IMR-90 (cell line): ENCODE results near the gene UGGT1. TPM values are rescaled to one million over a fixed set of nuclear protein-coding genes. Genes with fewer than 3 reads are reported as not detected.

ENCODE experiments used
- ATAC-seq: fragments of 200-7000 bp; cut with Tn5 transposase; 2 replicates; pipeline ENCODE4 v1.9.1; 2020; ENCODE audit warnings: low read depth, mild to moderate bottlenecking, moderate library complexity
- BruUV-seq: library from RNA; stranded (reverse); fragments of 400-500 nt; replicated peaks from 2 replicates; lab custom pipeline; 2021; lab: Mats Ljungman, UMichigan
- CTCF ChIA-PET: fragments of 300-600 bp; formaldehyde crosslinking; extraction: SDS; loops from one replicate; lab custom pipeline; 2021; ENCODE audit warnings: antibody characterized with exemption; lab: Yijun Ruan, JAX
- POLR2A ChIA-PET: fragments of 300-600 bp; sonication (Branson Sonifier 250); formaldehyde crosslinking; loops from one replicate; lab custom pipeline; 2022; ENCODE audit warnings: antibody characterized with exemption; ENCODE audit not compliant: unreplicated experiment; lab: Charles Lee
- DNase-seq: peaks from one replicate; pipeline ENCODE4 v3.0.0; 2013
- H2AFZ ChIP-seq: replicated peaks from 2 replicates; pipeline ENCODE3; 2013; ENCODE audit warnings: low read length, mild to moderate bottlenecking; ENCODE audit not compliant: poor library complexity
- H2AK5ac ChIP-seq: 2 replicates; pipeline ENCODE4 v1.6.1; 2013; ENCODE audit warnings: low read depth, low read length, inconsistent platforms
- H2AK9ac ChIP-seq: replicated peaks from 2 replicates; pipeline ENCODE3; 2013; ENCODE audit warnings: mild to moderate bottlenecking, low read depth, low read length, moderate library complexity; ENCODE audit not compliant: poor library complexity
- H2BK120ac ChIP-seq: 2 replicates; pipeline ENCODE4 v1.6.1; 2013; ENCODE audit warnings: low read depth, low read length, inconsistent platforms
- H2BK15ac ChIP-seq: 3 replicates; pipeline ENCODE4 v1.6.1; 2013; ENCODE audit warnings: low read depth, low read length, inconsistent platforms
- H2BK20ac ChIP-seq: 2 replicates; pipeline ENCODE4 v1.6.1; 2013; ENCODE audit warnings: low read depth, mild to moderate bottlenecking, inconsistent platforms, low read length, moderate library complexity
- H2BK5ac ChIP-seq: 2 replicates; pipeline ENCODE4 v1.6.1; 2013; ENCODE audit warnings: mild to moderate bottlenecking, low read depth, low read length, inconsistent platforms; ENCODE audit not compliant: poor library complexity, severe bottlenecking
- H3K14ac ChIP-seq: replicated peaks from 2 replicates; pipeline ENCODE4 v1.6.1; 2013; ENCODE audit warnings: low read depth, low read length, inconsistent platforms
- H3K18ac ChIP-seq: 2 replicates; pipeline ENCODE4 v1.6.1; 2013; ENCODE audit warnings: low read depth, low read length, control low read depth
- H3K23ac ChIP-seq: 2 replicates; pipeline ENCODE4 v1.6.1; 2013; ENCODE audit warnings: low read depth, low read length, inconsistent platforms
- H3K27ac ChIP-seq: 2 replicates; pipeline ENCODE4 v1.5.1; 2013; ENCODE audit warnings: mild to moderate bottlenecking, control low read depth, low read length; ENCODE audit not compliant: insufficient read depth
- H3K27me3 ChIP-seq: 2 replicates; pipeline ENCODE4 v1.6.1; 2013; ENCODE audit warnings: low read length; ENCODE audit not compliant: control insufficient read depth, insufficient read depth
- H3K36me3 ChIP-seq: 2 replicates; pipeline ENCODE4 v1.6.1; 2013; ENCODE audit warnings: low read length, mixed read lengths; ENCODE audit not compliant: control insufficient read depth, insufficient read depth
- H3K4ac ChIP-seq: 2 replicates; pipeline ENCODE4 v1.6.1; 2013; ENCODE audit warnings: low read depth, low read length, inconsistent platforms
- H3K4me1 ChIP-seq: 2 replicates; pipeline ENCODE4 v1.6.1; 2013; ENCODE audit warnings: low read length, mixed read lengths; ENCODE audit not compliant: control insufficient read depth, insufficient read depth
- H3K4me2 ChIP-seq: 2 replicates; pipeline ENCODE4 v1.6.1; 2013; ENCODE audit warnings: low read depth, mild to moderate bottlenecking, control low read depth, low read length, moderate library complexity
- H3K4me3 ChIP-seq: 2 replicates; pipeline ENCODE4 v1.5.1; 2013; ENCODE audit warnings: low read depth, mild to moderate bottlenecking, control low read depth, low read length, moderate library complexity; ENCODE audit not compliant: insufficient read depth
- H3K56ac ChIP-seq: 2 replicates; pipeline ENCODE4 v1.6.1; 2013; ENCODE audit warnings: low read length, inconsistent platforms; ENCODE audit not compliant: insufficient read depth; ENCODE audit errors: extremely low read depth
- H3K79me1 ChIP-seq, 2 experiments: 2 replicates each; pipeline ENCODE4 v1.6.1; 2013; ENCODE audit warnings: low read length in 2 of 2, inconsistent platforms in 1 of 2, low read depth in 1 of 2
- H3K9ac ChIP-seq: 2 replicates; pipeline ENCODE4 v1.6.1; 2013; ENCODE audit warnings: low read depth, low read length, control low read depth
- H3K9me1 ChIP-seq: 2 replicates; pipeline ENCODE4 v1.6.1; 2013; ENCODE audit warnings: low read length, inconsistent platforms; ENCODE audit not compliant: insufficient read depth
- H3K9me3 ChIP-seq: 2 replicates; pipeline ENCODE4 v1.6.1; 2013; ENCODE audit warnings: low read length; ENCODE audit not compliant: control insufficient read depth, insufficient read depth
- H4K20me1 ChIP-seq: 2 replicates; pipeline ENCODE4 v1.6.1; 2013; ENCODE audit warnings: low read length, inconsistent platforms; ENCODE audit not compliant: insufficient read depth
- H4K5ac ChIP-seq: 2 replicates; pipeline ENCODE4 v1.6.1; 2013; ENCODE audit warnings: mild to moderate bottlenecking, low read depth, low read length, control low read depth
- H4K8ac ChIP-seq, 2 experiments: 2 replicates each; pipeline ENCODE4 v1.6.1; 2013; ENCODE audit warnings: low read depth in 2 of 2, low read length in 2 of 2, control low read depth in 1 of 2, inconsistent platforms in 1 of 2
- H4K91ac ChIP-seq: 2 replicates; pipeline ENCODE4 v1.6.1; 2013; ENCODE audit warnings: low read depth, low read length, inconsistent platforms; ENCODE audit not compliant: insufficient read depth
- NFE2L2 ChIP-seq: fragments of 150-350 bp; IDR thresholded peaks from 2 replicates; pipeline ENCODE4 v1.6.1; 2016; ENCODE audit warnings: low read depth, mild to moderate bottlenecking, low read length
- RCOR1 ChIP-seq: IDR thresholded peaks from 2 replicates; pipeline ENCODE4 v1.6.1; 2012; ENCODE audit warnings: mild to moderate bottlenecking, low read length, improper control_type of control experiment; ENCODE audit not compliant: insufficient replicate concordance
- SMC3 ChIP-seq: fragments of 150-350 bp; IDR thresholded peaks from 2 replicates; pipeline ENCODE4 v1.6.1; 2016; ENCODE audit warnings: low read depth, mild to moderate bottlenecking, antibody characterized with exemption, low read length, moderate library complexity
- WGBS, 2 experiments: methylation state at CpG; one replicate each; pipeline versions ENCODE4 v1.1.5 to v1.1.7; 2013; ENCODE audit warnings: missing lambda C conversion rate in 2 of 2; ENCODE audit not compliant: insufficient read length in 1 of 2; ENCODE audit errors: extremely low coverage in 2 of 2; 5-methylcytosine and 5-hydroxymethylcytosine counted together
- dilution Hi-C: fragments of 300-500 bp; cut with HindIII; formaldehyde crosslinking; loops from one replicate; pipeline ENCODE4 v1.14.3; 2018; ENCODE audit warnings: low sequenced_read_pairs; ENCODE audit not compliant: unreplicated experiment
- in situ Hi-C: fragments of 300-500 bp; cut with MboI; formaldehyde crosslinking; loops from 3 replicates; pipeline ENCODE4 v1.14.3; 2019; ENCODE audit warnings: low sequenced_read_pairs, inconsistent platforms, mixed read lengths
- intact Hi-C: fragments of 100-400 bp; cut with micrococcal nuclease; formaldehyde crosslinking; loops from 2 replicates; pipeline ENCODE4 v1.10.0; 2022
- polyA plus RNA-seq, 3 experiments: library from polyadenylated mRNA; depleted of rRNA; stranded (reverse); fragments of >200 nt; gene quantifications; 2 replicates each; pipeline ENCODE4 v1.2.3, GENCODE V29; 2012; ENCODE audit warnings: low replicate concordance in 1 of 3
- total RNA-seq: library from RNA; depleted of rRNA; stranded (reverse); fragments of >200 nt; gene quantifications from 2 replicates; pipeline ENCODE4 v1.2.3, GENCODE V29; 2012
- TF ChIP-seq, protein P1 (sequence below): fragments of 150-350 bp; IDR thresholded peaks from 2 replicates; pipeline ENCODE4 v1.6.1; 2017; ENCODE audit warnings: mild to moderate bottlenecking, antibody characterized with exemption, low read length, low read depth

UGGT1 gene
- total and polyA plus RNA-seq, 2 of the 4 experiments (the other 2 are of a cell fraction), result 26.1 to 71.3 TPM

DNA sequence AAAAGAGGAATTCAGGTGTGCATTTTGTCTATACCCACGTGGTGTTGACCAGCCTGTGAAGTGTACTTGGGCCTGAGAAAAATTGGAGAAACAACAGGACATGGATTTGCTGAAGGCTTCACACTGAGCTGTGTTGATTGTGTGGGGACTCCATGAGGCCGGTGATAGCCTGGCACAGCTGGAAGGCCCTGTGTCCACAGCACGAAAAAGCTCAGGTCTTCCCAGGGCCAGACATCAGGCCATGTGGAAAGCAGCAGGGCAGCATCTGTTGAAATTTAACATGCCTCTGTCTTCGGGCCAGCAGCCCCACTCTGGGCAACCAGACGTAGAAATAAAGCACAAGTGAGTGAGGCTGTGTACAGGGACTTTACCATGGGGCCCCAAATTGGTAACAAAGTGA is 143.6 kb downstream of the UGGT1 start:
- no TSS peak for BruUV-seq
- H3K4ac ChIP-seq, result no peak overlapping the region
- CTCF ChIA-PET, result interaction anchor here (0.6 to 1.3 kb wide), 2 partner anchors 172 to 1581 kb away, joined by 3 to 5 read pairs; no protein-coding TSS in a partner anchor

More for the DNA sequence above, 143.6 kb downstream of the UGGT1 start:
- intact Hi-C loops (loop anchor here (5.0 kb wide), 1 partner anchor 172 kb away; no protein-coding TSS in a partner anchor), dilution Hi-C loops (no loop called here), in situ Hi-C loops (no loop called here)
- Histone ChIP-seq H3K18ac (no peak overlapping the region), H3K9me1 (peaks cover 12% of the 10 kb centered on the region), H3K9ac (no peak overlapping the region), H3K27ac (no peak overlapping the region), H2BK20ac (no peak overlapping the region), H4K8ac (no peak overlapping the region), H2BK15ac (no peak overlapping the region; the same call in 2 of the 3 replicates), H3K9me3 (no peaks in the 10 kb centered on the region), H2BK120ac (no peak overlapping the region), H3K14ac (no peak overlapping the region), H3K56ac (no peak overlapping the region), H4K5ac (no peak overlapping the region), H3K4me1 (peaks cover 15% of the 10 kb centered on the region), H2AK9ac (no peak overlapping the region), H4K91ac (no peak overlapping the region), H2AK5ac (no peak overlapping the region), H3K4me2 (no peak overlapping the region), H3K27me3 (no peaks in the 10 kb centered on the region; the same call in 1 of the 2 replicates), H3K36me3 (no peaks in the 10 kb centered on the region), H2BK5ac (no peak overlapping the region), H3K79me1 (no peaks in the 10 kb centered on the region), H3K23ac (no peak overlapping the region), H2AFZ (no peak overlapping the region), H3K4me3 (no peak overlapping the region), H4K20me1 (peaks cover 3% of the 10 kb centered on the region)
- POLR2A ChIA-PET, result no interaction called here
- WGBS, 2 experiments, result 85% methylated on average over 5 of the region's 5 CpGs; no CpG with 5 or more reads in 1 of the 2 experiments
- ATAC-seq (no peak), DNase-seq (no peak)
- TF ChIP-seq, protein P1, sequence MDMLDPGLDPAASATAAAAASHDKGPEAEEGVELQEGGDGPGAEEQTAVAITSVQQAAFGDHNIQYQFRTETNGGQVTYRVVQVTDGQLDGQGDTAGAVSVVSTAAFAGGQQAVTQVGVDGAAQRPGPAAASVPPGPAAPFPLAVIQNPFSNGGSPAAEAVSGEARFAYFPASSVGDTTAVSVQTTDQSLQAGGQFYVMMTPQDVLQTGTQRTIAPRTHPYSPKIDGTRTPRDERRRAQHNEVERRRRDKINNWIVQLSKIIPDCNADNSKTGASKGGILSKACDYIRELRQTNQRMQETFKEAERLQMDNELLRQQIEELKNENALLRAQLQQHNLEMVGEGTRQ, result no peak
- no peak for TF ChIP-seq SMC3
- no peak for TF ChIP-seq RCOR1
- TF ChIP-seq NFE2L2, result no peak
